Measurements from ENCODE around the gene GALNT2.
A peak's percentile ranks its signal among the peaks of the same experiment; 100 is the strongest.

Gene GALNT2

DNA sequence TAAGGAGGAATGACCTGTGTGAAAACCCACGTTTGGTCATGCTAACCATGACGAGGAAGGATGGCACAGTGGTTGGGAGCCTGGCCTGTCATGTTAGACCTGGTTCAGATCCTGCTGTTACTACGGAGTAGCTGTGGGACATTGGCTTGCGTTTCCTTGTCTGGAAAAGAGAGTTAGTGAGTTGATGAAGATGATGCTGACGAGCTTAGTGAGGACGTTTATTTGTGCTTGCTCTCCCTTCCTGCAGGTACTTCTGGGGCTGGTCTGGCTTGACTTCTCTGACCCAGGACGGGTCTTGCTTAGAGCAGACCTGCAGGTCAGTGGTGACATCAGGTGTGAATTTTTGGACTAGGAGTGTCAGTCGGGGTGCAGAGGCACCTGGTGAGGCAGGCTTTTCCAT is 14.7 kb downstream of the GALNT2 start:
- TF ChIP-seq, protein P1, sequence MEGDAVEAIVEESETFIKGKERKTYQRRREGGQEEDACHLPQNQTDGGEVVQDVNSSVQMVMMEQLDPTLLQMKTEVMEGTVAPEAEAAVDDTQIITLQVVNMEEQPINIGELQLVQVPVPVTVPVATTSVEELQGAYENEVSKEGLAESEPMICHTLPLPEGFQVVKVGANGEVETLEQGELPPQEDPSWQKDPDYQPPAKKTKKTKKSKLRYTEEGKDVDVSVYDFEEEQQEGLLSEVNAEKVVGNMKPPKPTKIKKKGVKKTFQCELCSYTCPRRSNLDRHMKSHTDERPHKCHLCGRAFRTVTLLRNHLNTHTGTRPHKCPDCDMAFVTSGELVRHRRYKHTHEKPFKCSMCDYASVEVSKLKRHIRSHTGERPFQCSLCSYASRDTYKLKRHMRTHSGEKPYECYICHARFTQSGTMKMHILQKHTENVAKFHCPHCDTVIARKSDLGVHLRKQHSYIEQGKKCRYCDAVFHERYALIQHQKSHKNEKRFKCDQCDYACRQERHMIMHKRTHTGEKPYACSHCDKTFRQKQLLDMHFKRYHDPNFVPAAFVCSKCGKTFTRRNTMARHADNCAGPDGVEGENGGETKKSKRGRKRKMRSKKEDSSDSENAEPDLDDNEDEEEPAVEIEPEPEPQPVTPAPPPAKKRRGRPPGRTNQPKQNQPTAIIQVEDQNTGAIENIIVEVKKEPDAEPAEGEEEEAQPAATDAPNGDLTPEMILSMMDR (IDR thresholded peaks at IDR 0.05) = no peak

GRCh38 chr1:230082211-230082610 is 15.2 kb downstream of the GALNT2 start:
- H3K4me3 ChIP-seq = no peak overlapping the region
- no peak for DNase-seq (ENCODE audit: low spot score)
- peak overlapping the region in 1 of 2 donors; percentile 95 for H3K27ac ChIP-seq
- TF ChIP-seq, protein P1 (IDR thresholded peaks at IDR 0.05) = no peak

More for the DNA sequence above, 14.7 kb downstream of the GALNT2 start:
- Histone ChIP-seq H3K4me3 (no peak overlapping the region), H3K27ac (peak overlapping the region in 1 of 2 donors; percentile 17)
- no peak for DNase-seq (ENCODE audit: low spot score)

GRCh38 chr1:230083053-230083452 is 16.0 kb downstream of the GALNT2 start:
- TF ChIP-seq, protein P1 (IDR thresholded peaks at IDR 0.05) = no peak
- Histone ChIP-seq H3K4me3 (no peak overlapping the region), H3K27ac (peak overlapping the region; percentile 91 to 95)
- peak; percentile 62 for DNase-seq (ENCODE audit: low spot score)

GRCh38 chr1:230083746-230084407 is 16.8 kb downstream of the GALNT2 start:
- no peak for DNase-seq (ENCODE audit: low spot score)
- Histone ChIP-seq H3K4me3 (peak overlapping the region; percentile 42), H3K27ac (peak overlapping the region; percentile 91 to 95)
- TF ChIP-seq, protein P1 (IDR thresholded peaks at IDR 0.05) = no peak

GRCh38 chr1:230084408-230085177 is 17.6 kb downstream of the GALNT2 start:
- H3K4me3 ChIP-seq = peak overlapping the region; percentile 42
- DNase-seq (ENCODE audit: low spot score) = peak; percentile 92
- TF ChIP-seq, protein P1 (IDR thresholded peaks at IDR 0.05) = no peak

DNA sequence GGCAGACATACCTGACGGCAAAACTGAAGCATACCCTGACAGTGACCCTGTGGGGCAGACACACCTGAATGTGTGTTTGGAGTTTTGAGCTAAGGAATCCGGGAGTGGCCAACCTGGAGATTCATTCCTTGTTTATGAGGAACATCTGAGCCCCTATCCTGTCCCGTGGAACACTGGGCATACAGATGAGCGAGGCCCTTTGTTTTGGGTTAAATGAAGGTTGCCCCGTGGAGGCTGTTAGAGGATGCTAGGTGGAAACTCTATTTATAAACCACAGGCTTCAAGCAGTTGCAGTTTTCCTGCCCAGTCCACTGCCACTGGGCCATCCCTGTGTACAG is 18.1 kb downstream of the GALNT2 start:
- no peak overlapping the region for H3K4me3 ChIP-seq
- H3K27ac ChIP-seq = peak overlapping the region; percentile 91 to 95
- peak; percentile 62 for DNase-seq (ENCODE audit: low spot score)
- TF ChIP-seq, protein P1 (IDR thresholded peaks at IDR 0.05) = no peak

More at GRCh38 chr1:230084408-230085177, 17.6 kb downstream of the GALNT2 start:
- peak overlapping the region; percentile 91 to 95 for H3K27ac ChIP-seq
